ENCODE results near the gene TFB1M.

DNA sequence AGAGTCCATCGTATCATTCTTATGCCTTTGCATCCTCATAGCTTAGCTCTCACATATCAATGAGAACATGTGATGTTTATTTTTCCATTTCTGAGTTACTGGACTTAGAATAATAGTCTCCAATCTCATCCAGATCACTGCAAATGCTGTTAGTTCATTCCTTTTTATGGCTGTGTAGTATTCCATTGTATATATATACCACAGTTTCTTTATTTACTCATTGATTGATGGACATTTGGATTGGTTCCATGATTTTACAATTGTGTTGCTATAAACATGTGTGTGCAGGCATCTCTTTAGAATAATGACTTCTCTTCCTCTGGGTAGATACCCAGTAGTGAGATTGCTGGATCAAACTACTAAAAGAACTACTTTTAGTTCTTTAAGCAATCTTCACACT, 21.0 kb upstream of the TFB1M start:
- TF ChIP-seq, protein P1, sequence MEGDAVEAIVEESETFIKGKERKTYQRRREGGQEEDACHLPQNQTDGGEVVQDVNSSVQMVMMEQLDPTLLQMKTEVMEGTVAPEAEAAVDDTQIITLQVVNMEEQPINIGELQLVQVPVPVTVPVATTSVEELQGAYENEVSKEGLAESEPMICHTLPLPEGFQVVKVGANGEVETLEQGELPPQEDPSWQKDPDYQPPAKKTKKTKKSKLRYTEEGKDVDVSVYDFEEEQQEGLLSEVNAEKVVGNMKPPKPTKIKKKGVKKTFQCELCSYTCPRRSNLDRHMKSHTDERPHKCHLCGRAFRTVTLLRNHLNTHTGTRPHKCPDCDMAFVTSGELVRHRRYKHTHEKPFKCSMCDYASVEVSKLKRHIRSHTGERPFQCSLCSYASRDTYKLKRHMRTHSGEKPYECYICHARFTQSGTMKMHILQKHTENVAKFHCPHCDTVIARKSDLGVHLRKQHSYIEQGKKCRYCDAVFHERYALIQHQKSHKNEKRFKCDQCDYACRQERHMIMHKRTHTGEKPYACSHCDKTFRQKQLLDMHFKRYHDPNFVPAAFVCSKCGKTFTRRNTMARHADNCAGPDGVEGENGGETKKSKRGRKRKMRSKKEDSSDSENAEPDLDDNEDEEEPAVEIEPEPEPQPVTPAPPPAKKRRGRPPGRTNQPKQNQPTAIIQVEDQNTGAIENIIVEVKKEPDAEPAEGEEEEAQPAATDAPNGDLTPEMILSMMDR (IDR thresholded peaks at IDR 0.05): no peak
- no peak for TF ChIP-seq POLR2A (IDR thresholded peaks at IDR 0.05)

All from right lobe of liver (tissue), 4 donors.